ENCODE data around the gene CNOT1. TPM values are rescaled to one million over a fixed set of nuclear protein-coding genes. Genes with fewer than 3 reads are reported as not detected.

The CNOT1 gene
- 314 and 328 TPM in 2 replicates for total RNA-seq (2021)
- long read RNA-seq, full-length matches to known transcripts: 7 of 81 reads
- long read RNA-seq, partial matches to known transcripts: 58 of 81 reads
- long read RNA-seq, other reads (novel, unspliced or antisense): 16 of 81 reads

DNA sequence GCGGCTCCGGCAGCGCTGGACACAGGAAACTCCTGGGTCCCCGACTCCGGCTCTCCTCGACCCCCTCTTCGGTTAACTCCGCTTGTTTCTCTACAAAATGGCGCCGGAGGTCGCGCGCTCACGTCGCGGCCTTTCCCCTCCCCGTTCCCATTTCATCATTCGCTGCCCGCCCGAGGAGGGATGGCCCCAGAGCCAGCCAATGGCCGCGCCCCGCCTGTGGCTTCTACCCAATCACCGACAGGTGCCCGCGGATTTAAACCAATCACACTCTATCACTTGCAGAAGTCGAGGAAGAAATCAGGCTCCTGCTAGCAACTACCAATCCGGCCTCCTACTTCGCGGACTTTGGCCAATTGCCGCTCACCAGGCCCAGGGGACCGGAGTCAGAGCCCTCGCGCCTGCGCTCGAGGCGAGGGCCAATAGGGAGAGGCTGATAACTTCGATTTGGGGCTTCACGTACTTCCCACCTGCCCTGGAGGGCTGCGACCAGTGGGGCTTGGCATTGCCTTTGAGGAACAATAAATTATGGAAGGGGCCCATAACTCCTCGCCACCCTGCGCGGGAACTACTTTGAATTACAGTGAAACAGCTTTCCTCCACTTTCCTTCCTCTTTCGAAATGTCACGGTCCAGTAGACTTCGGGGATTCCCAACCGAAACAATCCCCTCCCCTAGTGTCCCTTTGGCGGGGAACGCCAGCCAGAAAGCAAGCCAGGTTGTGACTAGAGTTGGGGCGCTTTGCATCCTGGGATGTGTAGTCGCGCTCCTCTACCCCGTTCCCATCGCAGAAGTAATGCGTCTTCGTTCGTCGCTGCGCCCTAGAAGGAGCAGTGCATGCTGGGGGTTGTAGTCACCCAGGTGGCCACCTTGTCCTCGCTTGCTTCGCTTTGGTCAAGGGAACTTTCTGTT lies at the start of gene CNOT1:
CNOT1 (minus strand) TSS at position 94 of the 908 bp plus-strand sequence. CDS start 30,489 bp downstream, outside the sequence.
- Mint-ChIP-seq H3K27me3 (ENCODE audit: low read depth) (peaks cover 1% of the 10 kb centered on the region; the same call in 1 of the 2 replicates), H3K9me3 (peaks cover 0 to 3% of the 10 kb centered on the region in 2 experiments; a peak in 3 of 5 replicates), H3K36me3 (ENCODE audit: insufficient read depth in 1 of 3, low read depth in 3 of 3) (peaks cover 2 to 12% (median 5%) of the 10 kb centered on the region in 3 experiments; a peak in 5 of 7 replicates), H3K4me3 (peak within 1 kb of the TSS; percentile 100), H3K4me1 (peaks cover 11 to 15% of the 10 kb centered on the region in 2 experiments), H3K27ac (peak within 1 kb of the TSS; percentile 100)
- DNase-seq: peak; percentile 99
- no peak within 1 kb of the TSS for H4K8ac ChIP-seq (replicated peaks; ENCODE audit: insufficient read length, low read depth, low read length)
- TF ChIP-seq, protein P1, sequence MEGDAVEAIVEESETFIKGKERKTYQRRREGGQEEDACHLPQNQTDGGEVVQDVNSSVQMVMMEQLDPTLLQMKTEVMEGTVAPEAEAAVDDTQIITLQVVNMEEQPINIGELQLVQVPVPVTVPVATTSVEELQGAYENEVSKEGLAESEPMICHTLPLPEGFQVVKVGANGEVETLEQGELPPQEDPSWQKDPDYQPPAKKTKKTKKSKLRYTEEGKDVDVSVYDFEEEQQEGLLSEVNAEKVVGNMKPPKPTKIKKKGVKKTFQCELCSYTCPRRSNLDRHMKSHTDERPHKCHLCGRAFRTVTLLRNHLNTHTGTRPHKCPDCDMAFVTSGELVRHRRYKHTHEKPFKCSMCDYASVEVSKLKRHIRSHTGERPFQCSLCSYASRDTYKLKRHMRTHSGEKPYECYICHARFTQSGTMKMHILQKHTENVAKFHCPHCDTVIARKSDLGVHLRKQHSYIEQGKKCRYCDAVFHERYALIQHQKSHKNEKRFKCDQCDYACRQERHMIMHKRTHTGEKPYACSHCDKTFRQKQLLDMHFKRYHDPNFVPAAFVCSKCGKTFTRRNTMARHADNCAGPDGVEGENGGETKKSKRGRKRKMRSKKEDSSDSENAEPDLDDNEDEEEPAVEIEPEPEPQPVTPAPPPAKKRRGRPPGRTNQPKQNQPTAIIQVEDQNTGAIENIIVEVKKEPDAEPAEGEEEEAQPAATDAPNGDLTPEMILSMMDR (conservative IDR thresholded peaks at IDR 0.05): no peak
- H2BK20ac ChIP-seq (ENCODE audit: low read depth, low read length, poor library complexity, severe bottlenecking): no peak within 1 kb of the TSS
- peak within 1 kb of the TSS; percentile 95 for H2BK120ac ChIP-seq (ENCODE audit: low read depth, low read length, poor library complexity, severe bottlenecking)
- peak within 1 kb of the TSS; percentile 49 for H4K91ac ChIP-seq (ENCODE audit: insufficient read length, low read depth, low read length)
- no peaks in the 10 kb centered on the region for H3K27me3 ChIP-seq (ENCODE audit: insufficient read depth, low read length)
- H3K14ac ChIP-seq (ENCODE audit: insufficient read depth, low read length): peak within 1 kb of the TSS; percentile 90
- no peaks in the 10 kb centered on the region for H4K20me1 ChIP-seq (ENCODE audit: control insufficient read depth, insufficient read depth, insufficient read length)
- peak within 1 kb of the TSS; percentile 67 for H3T11ph ChIP-seq (ENCODE audit: low read length)
- H3K56ac ChIP-seq (ENCODE audit: insufficient read length, low read depth, low read length): peak within 1 kb of the TSS; percentile 82
- no CpG with 5 or more reads among the region's 61 CpGs for WGBS (ENCODE audit: extremely low coverage, insufficient read length, low lambda C conversion rate)
- H3K27ac ChIP-seq (ENCODE audit: insufficient read length, low read depth, low read length): peak within 1 kb of the TSS; percentile 93
- H4K5ac ChIP-seq (ENCODE audit: insufficient read length, low read depth, low read length): peak within 1 kb of the TSS; percentile 39
- no peaks in the 10 kb centered on the region for H3K4me1 ChIP-seq (ENCODE audit: insufficient read depth, low read length)
- H2BK12ac ChIP-seq (ENCODE audit: insufficient read length, low read depth, low read length): peak within 1 kb of the TSS; percentile 18
- H2AK5ac ChIP-seq (ENCODE audit: insufficient read length, low read length): no peak within 1 kb of the TSS
- H3K23me2 ChIP-seq (ENCODE audit: insufficient read length, low read depth, low read length, poor library complexity, severe bottlenecking): peaks cover 9% of the 10 kb centered on the region
- peaks cover 30% of the 10 kb centered on the region; the same call in 1 of the 2 replicates for H3K79me2 ChIP-seq (ENCODE audit: insufficient read depth, low read length)
- H2BK5ac ChIP-seq (ENCODE audit: insufficient read length, low read length): peak within 1 kb of the TSS; percentile 46
- H3K4ac ChIP-seq (ENCODE audit: low read depth, low read length): peak within 1 kb of the TSS; percentile 22
- peak within 1 kb of the TSS; percentile 96 for H3K4me2 ChIP-seq (ENCODE audit: insufficient read depth, insufficient read length, low read length)
- no peak within 1 kb of the TSS for H2BK15ac ChIP-seq (ENCODE audit: low read depth, low read length)
- H3K9me3 ChIP-seq (ENCODE audit: control insufficient read depth, low read depth, low read length): no peaks in the 10 kb centered on the region
- peak within 1 kb of the TSS; percentile 96 for H3K9ac ChIP-seq (ENCODE audit: extremely low read depth, insufficient read length, low read length)
- H2AFZ ChIP-seq (ENCODE audit: low read length): peak within 1 kb of the TSS; percentile 71
- no peaks in the 10 kb centered on the region for H3K79me1 ChIP-seq (ENCODE audit: insufficient read depth, low read depth, low read length, poor library complexity, severe bottlenecking)
- H3K23ac ChIP-seq (ENCODE audit: insufficient read length, low read depth, low read length): no peak within 1 kb of the TSS
- peak within 1 kb of the TSS; percentile 97 for H3K18ac ChIP-seq (ENCODE audit: insufficient read length, low read depth, low read length)

Measured in H9 (cell line).